Measurements from ENCODE around the gene KIDINS220. TPM values are rescaled to one million over a fixed set of nuclear protein-coding genes. Genes with fewer than 3 reads are reported as not detected.

KIDINS220 gene
- total RNA-seq: 77.1 and 84.4 TPM in 2 replicates

DNA sequence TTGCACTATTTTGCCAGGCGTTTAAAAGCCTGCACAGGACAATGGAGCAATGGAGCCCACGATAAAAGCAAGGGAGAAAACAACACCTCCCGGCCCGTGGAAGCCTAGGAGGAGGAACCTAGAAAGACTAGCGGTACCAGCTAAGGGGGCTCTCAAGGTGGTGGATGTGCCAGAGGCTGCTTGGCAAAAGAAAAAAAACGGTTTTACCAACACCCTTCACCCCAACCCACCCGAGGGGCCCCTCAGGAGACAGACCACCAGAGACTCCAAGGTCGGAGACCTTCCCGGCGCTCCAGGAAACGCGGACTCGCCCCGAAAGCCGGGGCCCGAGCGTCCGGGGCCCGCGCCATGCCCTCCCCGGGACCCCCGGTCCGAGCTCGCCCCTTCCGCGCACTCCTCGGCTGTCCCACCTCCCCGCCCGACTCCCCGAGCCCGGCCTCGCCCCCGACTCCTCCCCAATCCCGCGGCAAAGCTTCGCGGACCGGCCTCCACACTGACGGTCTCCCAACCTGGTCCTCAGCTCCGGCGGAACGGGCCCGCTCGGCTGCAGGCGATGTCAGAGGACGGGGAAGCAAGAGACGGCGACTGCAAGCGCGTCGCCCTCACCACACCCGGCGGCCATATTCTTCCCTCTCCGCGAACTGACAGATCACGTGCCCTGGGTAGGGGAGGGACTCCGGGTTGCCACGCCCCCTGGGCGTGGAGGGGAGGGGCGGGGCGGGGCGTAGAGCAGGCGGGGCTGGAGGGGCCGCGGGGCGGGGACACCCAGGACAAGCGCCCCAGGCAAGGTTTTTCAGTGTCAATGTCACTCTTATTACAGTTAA lies at the start of gene KIDINS220:
Gene KIDINS220 (minus strand): TSS at position 643 of the 824 bp plus-strand sequence. CDS start 10,520 bp downstream, outside the sequence.

DNA sequence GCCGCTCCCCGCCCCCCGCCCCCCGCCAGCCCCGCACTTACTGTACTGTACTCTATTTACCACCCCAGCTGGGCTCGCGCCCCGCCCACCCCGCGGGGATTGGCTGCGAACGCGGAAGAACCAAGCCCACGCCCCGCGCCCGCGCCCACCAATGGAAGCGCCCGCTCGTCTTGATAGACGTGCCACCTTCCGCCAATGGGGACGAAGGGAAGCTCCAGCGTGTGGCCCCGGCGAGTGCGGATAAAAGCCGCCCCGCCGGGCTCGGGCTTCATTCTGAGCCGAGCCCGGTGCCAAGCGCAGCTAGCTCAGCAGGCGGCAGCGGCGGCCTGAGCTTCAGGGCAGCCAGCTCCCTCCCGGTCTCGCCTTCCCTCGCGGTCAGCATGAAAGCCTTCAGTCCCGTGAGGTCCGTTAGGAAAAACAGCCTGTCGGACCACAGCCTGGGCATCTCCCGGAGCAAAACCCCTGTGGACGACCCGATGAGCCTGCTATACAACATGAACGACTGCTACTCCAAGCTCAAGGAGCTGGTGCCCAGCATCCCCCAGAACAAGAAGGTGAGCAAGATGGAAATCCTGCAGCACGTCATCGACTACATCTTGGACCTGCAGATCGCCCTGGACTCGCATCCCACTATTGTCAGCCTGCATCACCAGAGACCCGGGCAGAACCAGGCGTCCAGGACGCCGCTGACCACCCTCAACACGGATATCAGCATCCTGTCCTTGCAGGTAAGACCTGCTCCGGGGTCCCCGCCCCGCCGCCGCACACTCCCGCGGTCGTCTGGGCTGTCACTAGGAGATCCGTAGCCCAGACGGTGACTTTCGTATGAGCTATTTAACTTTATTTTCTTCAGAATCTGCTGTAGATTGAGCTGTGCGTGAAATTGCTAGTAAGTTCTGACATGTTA lies 155.4 kb downstream of the KIDINS220 start, which contains the start of gene ID2:
Gene ID2 (plus strand): TSS at position 271 of the 907 bp plus-strand sequence. CDS start 110 bp downstream, at position 381.

Other genes with a start within 250 kb of the KIDINS220 start
- 246 and 257 TPM in 2 replicates for gene ID2, start 155.6 kb downstream of the KIDINS220 start, total RNA-seq
- 42.6 and 63.5 TPM in 2 replicates for gene MBOAT2, start 166.1 kb upstream of the KIDINS220 start, total RNA-seq

Data from bronchial smooth muscle cell (primary cell).